ENCODE data around the gene INA. TPM values are rescaled to one million over a fixed set of nuclear protein-coding genes. Genes with fewer than 3 reads are reported as not detected.

INA gene
- total RNA-seq, 1 donor from 2014 or later = not detected

GRCh38 chr10:103333934-103334520 lies 57.1 kb downstream of the INA start:
- intact Hi-C loops (cut with micrococcal nuclease) = no loop called here
- H3K4me1 ChIP-seq = no peaks in the 10 kb centered on the region
- DNase-seq = no peak
- peaks cover 49% of the 10 kb centered on the region for H3K36me3 ChIP-seq
- H3K27ac ChIP-seq (replicated peaks) = no peak overlapping the region
- no peak overlapping the region for H3K4me3 ChIP-seq
- H3K27me3 ChIP-seq (ENCODE audit: low read depth) = no peaks in the 10 kb centered on the region
- no peaks in the 10 kb centered on the region for H3K9me3 ChIP-seq (replicated peaks)
- TF ChIP-seq CTCF (IDR thresholded peaks at IDR 0.05; ENCODE audit: borderline replicate concordance) = peak; percentile 69

- no peak for TF ChIP-seq CTCF (IDR thresholded peaks at IDR 0.05; ENCODE audit: borderline replicate concordance)
- H3K36me3 ChIP-seq = peaks cover 49% of the 10 kb centered on the region
- no peak overlapping the region for H3K4me3 ChIP-seq
- no peak for DNase-seq
- H3K27me3 ChIP-seq (ENCODE audit: low read depth) = no peaks in the 10 kb centered on the region
- intact Hi-C loops (cut with micrococcal nuclease) = no loop called here
- no peak overlapping the region for H3K27ac ChIP-seq (replicated peaks)
- no peaks in the 10 kb centered on the region for H3K4me1 ChIP-seq
- no peaks in the 10 kb centered on the region for H3K9me3 ChIP-seq (replicated peaks)
These were observed 57.6 kb downstream of the INA start for GRCh38 chr10:103334567-103334966.

- no peak for DNase-seq
- no peak overlapping the region for H3K4me3 ChIP-seq
- H3K27me3 ChIP-seq (ENCODE audit: low read depth) = no peaks in the 10 kb centered on the region
- H3K4me1 ChIP-seq = no peaks in the 10 kb centered on the region
- intact Hi-C loops (cut with micrococcal nuclease) = no loop called here
- H3K27ac ChIP-seq (replicated peaks) = no peak overlapping the region
- no peaks in the 10 kb centered on the region for H3K9me3 ChIP-seq (replicated peaks)
- no peak for TF ChIP-seq CTCF (IDR thresholded peaks at IDR 0.05; ENCODE audit: borderline replicate concordance)
- H3K36me3 ChIP-seq = peaks cover 39% of the 10 kb centered on the region
These were observed 59.4 kb downstream of the INA start for GRCh38 chr10:103336370-103336769.

Other genes with a start within 250 kb of the INA start
- gene NT5C2, start 83.9 kb upstream of the INA start, total RNA-seq = 55.0 TPM
- gene RPEL1, start 31.3 kb upstream of the INA start, total RNA-seq = not detected
- gene PCGF6, start 74.0 kb downstream of the INA start, total RNA-seq = 5.4 TPM
- gene TAF5, start 90.8 kb downstream of the INA start, total RNA-seq = 2.4 TPM
- gene ATP5MK, start 119.3 kb downstream of the INA start, total RNA-seq = 1,231 TPM
- 11.2 TPM for gene PDCD11, start 119.5 kb downstream of the INA start, total RNA-seq
- 11.3 TPM for gene CALHM2, start 175.2 kb downstream of the INA start, total RNA-seq
- gene CALHM1, start 181.8 kb downstream of the INA start, total RNA-seq = not detected
- gene CALHM3, start 202.1 kb downstream of the INA start, total RNA-seq = not detected
- gene NEURL1, start 216.6 kb downstream of the INA start, total RNA-seq = 0.14 TPM

Measured in left ventricle myocardium inferior (tissue), 1 donor.